ENCODE data around the gene SRP14.
"Not testable (repeated sequence)": the region's sequence is repeated elsewhere in the genome, so short reads cannot be mapped to it uniquely, and the experiment has no call there.

Gene SRP14

DNA sequence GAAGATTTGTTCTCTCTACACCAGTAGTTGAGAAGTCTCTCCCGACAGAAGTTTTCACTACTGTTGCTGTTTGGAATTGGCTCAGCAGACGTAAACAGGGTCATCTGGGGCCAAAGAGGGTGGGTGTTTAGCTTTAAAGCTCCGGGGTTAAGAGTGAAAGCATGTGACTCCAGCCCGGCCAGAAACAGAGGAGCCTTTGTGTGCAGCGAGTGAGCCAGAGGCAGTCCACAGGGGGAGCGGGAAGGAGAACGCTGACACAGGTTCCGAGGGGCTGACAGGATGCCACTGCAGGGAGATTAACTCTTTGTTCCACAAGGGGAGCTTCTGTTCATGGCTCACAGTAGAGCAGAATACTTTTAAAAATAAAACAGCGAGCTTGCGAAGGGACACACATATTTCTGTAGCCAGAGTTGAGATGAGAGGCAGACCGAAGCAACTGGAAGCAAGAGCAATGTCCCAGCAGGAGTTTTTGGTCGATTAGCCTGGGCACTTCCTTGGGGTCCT is 42.8 kb upstream of the SRP14 start:
- H3K4me3 ChIP-seq (ENCODE audit: low read depth, low read length): no peak overlapping the region
- TF ChIP-seq, protein P1, sequence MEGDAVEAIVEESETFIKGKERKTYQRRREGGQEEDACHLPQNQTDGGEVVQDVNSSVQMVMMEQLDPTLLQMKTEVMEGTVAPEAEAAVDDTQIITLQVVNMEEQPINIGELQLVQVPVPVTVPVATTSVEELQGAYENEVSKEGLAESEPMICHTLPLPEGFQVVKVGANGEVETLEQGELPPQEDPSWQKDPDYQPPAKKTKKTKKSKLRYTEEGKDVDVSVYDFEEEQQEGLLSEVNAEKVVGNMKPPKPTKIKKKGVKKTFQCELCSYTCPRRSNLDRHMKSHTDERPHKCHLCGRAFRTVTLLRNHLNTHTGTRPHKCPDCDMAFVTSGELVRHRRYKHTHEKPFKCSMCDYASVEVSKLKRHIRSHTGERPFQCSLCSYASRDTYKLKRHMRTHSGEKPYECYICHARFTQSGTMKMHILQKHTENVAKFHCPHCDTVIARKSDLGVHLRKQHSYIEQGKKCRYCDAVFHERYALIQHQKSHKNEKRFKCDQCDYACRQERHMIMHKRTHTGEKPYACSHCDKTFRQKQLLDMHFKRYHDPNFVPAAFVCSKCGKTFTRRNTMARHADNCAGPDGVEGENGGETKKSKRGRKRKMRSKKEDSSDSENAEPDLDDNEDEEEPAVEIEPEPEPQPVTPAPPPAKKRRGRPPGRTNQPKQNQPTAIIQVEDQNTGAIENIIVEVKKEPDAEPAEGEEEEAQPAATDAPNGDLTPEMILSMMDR (IDR thresholded peaks at IDR 0.05; ENCODE audit: control insufficient read depth, extremely low read depth, insufficient read depth): no peak
- DNase-seq (ENCODE audit: low read depth): no peak

DNA sequence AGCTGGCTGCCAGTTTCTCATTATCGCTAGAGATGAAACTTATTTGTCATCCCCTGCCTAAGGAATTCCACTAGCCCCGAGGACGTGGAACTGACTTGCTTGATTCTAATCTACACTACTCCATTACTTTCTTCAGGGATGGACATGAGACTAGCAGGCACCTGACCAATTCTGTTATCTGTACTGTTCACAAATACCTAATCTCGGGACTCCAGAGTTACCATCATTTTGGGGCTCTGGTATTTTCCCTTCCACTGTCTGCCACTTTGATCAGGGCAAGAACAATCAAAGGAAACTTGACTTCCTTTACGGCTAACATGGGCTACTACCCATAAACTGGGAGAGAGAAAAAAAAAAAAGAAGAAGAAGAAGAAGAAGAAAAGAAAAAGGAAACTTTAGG is 41.9 kb upstream of the SRP14 start:
- no peak overlapping the region for H3K4me3 ChIP-seq (ENCODE audit: low read depth, low read length)
- no peak for DNase-seq (ENCODE audit: low read depth)
- TF ChIP-seq, protein P1 (IDR thresholded peaks at IDR 0.05; ENCODE audit: control insufficient read depth, extremely low read depth, insufficient read depth): no peak

- TF ChIP-seq, protein P1 (IDR thresholded peaks at IDR 0.05; ENCODE audit: control insufficient read depth, extremely low read depth, insufficient read depth): no peak
- DNase-seq (ENCODE audit: low read depth): no peak
- H3K4me3 ChIP-seq (ENCODE audit: low read depth, low read length): no peak overlapping the region
Measured at GRCh38 chr15:40080104-40080503, 41.1 kb upstream of the SRP14 start.

DNA sequence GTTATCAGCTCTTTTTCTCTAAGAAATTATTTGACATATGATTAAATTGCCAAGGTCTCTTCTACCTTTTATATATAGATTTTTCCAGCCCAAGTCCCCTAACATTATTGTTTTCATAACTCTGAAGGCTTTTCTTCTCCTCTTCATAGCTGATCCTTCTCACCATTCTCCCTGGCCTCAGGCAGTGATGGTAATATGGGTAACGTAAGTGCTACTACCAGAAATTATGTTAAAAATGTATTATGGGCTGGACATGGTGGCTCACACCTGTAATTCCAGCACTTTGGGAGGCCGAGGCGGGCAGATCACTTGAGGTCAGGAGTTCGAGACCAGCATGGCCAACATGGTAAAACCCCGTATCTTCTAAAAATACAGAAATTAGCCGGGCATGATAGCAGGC is 40.5 kb upstream of the SRP14 start:
- no peak for DNase-seq (ENCODE audit: low read depth)
- TF ChIP-seq, protein P1 (IDR thresholded peaks at IDR 0.05; ENCODE audit: control insufficient read depth, extremely low read depth, insufficient read depth): no peak
- H3K4me3 ChIP-seq (ENCODE audit: low read depth, low read length): no peak overlapping the region

DNA sequence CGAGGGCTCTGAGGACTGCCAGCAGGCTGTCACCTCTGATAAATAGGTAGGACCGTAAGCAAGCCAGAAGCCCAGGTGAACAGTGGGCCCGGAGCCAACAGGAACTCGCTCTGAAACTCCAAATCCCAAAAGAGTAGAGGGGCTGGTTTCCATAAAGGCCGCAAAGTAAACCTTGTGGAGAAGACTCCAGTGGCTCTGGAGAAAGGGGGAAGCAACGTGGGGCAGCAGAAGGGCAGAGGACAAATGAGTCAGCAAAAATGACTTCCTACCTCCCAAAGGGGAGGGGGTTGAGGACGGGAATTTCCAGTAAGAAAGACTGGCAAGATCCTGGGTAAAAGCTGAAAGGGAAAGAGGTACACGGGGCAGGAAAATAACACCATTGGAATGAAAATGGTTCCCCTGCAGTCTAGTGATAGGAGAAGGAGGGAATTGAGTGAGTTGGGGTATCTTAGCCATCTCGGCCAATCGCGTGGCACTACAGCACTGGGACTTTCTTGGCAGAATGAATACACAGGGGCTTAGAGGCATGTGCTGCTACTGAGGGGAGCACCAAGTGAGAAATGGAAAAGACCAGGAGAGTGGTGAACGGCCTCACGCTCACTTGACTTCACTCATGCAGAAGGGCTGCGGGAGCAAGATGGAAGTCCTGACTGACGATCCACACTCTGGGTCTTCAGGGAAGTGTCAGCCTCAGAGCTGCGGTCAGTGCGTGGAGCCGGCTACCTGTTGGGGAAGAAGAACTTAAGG is 36.5 kb upstream of the SRP14 start:
- TF ChIP-seq, protein P1 (IDR thresholded peaks at IDR 0.05; ENCODE audit: control insufficient read depth, extremely low read depth, insufficient read depth): no peak
- no peak for DNase-seq (ENCODE audit: low read depth)
- H3K4me3 ChIP-seq (ENCODE audit: low read depth, low read length): no peak overlapping the region

DNA sequence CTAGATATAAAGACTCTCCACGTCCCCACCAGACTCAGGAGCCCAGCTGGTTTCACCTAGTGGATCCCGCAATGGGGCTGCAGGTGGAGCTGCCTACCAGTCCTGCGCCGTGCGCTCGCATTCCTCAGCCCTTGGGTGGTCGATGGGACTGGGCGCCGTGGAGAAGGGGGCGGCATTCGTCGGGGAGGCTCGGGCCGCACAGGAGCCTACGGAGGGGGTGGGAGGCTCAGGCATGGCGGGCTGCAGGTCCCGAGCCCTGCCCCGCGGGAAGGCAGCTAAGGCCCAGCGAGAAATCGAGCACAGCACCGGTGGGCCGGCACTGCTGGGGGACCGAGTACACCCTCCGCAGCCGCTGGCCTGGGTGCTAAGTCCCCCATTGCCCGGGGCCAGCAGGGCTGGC is 35.7 kb upstream of the SRP14 start:
- DNase-seq (ENCODE audit: low read depth); H3K4me3 ChIP-seq (ENCODE audit: low read depth, low read length): not testable (repeated sequence)

DNA sequence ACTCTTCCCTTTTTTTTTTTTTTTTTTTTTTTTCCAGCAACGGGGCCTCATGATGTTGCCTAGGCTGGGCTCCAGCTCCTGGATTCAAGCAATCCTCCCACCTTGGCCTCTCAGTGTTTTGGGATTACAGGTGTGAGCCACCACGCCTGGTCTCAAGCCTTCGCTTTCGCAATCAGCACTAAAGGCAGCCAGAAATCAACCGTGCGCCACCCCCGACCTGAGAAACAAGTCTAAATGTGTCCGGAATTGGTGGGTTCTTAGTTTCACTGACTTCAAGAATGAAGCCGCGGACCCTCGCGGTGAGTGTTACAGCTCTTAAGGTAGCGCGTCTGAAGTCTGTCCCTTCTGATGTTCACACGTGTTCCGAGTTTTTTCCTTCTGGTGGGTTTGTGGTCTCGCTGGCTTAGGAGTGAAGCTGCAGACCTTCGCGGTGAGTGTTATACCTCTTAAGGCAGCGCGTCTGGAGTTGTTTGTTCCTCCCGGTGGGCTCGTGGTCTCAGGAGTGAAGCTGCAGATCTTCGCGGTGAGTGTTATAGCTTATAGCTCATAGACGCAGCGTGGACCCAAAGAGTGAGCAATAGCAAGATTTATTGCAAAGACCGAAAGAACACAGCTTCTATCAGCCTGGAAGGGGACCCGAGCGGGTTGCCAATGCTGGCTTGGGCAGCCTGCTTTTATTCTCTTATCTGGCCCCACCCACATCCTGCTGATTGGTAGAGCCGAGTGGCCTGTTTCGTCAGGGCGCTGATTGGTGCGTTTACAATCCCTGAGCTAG is 34.9 kb upstream of the SRP14 start:
- not testable (repeated sequence) for DNase-seq (ENCODE audit: low read depth); H3K4me3 ChIP-seq (ENCODE audit: low read depth, low read length)

All from LNCaP clone FGC (cell line).